GM19239 (cell line): ENCODE results near the gene HOGA1.
"Not testable (repeated sequence)": the region's sequence is repeated elsewhere in the genome, so short reads cannot be mapped to it uniquely, and the experiment has no call there.

ENCODE experiments used
- DNase-seq: peaks from one replicate; pipeline ENCODE4 v3.0.0; 2011; ENCODE audit warnings: low spot score; ENCODE audit not compliant: insufficient read length
- FAIRE-seq: peaks from 2 replicates; lab custom pipeline; 2011; peaks lifted over from hg19 to GRCh38; lab: Jason Lieb, UNC

HOGA1 gene

DNA sequence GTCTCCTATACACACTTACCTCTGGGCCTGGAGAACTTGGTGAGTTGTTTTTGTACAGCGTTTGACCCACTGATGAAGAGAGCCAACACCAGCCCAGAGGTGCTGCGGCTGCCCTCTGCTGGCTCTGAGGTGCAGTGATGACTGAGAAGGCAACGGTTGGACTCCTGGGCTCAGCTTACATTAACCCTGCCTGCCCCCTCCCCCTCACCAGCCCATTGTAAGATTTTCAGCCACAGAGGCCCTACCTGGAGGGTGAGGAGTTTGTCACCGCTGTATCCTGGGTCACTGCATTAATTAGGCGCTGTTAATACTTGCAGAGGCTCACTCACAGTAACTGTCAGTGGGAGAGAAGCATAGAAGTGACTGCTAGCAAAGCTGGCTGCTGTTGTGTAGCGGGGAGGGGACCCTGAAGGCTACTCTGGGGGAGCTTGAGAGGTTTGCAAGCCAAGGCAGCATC lies 30.6 kb upstream of the HOGA1 start:
- FAIRE-seq, result no peak
- no peak for DNase-seq

DNA sequence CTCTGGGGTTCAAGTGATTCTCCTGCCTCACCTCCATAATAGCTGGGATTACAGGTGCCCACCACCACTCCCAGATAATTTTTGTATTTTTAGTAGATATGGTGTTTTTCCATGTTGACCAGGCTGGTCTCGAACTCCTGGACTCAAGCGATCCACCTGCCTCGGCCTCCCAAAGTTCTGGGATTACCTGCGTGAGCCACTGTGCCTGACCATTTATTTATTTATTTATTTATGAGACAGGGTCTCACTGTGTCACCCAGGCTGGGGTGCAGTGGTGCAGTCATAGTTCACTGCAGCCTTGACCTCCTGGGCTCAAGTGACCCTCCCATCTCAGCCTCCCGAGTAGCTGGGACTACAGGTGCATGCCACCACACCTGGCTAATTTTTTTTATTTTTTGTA lies 29.9 kb upstream of the HOGA1 start:
- DNase-seq, FAIRE-seq: not testable (repeated sequence)

DNA sequence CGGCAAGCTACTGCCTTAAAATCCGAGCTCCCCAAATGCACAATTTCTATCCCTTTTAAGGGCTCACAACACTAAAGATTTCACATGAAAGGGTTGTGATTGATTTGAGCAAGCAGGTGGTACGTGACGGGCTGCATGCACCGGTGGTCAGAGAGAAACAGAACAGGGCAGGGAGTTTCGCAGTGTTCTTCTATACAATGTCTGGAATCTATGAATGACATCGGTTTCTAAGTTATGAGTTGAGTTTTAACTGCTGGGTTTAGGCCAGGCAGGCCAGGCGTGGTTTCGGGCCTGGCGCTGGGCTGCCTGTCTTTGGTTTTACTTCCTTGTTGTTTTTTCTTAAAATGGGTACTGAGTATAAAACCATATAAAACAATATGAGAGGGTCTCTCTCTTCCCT lies 28.6 kb upstream of the HOGA1 start:
- not testable (repeated sequence) for FAIRE-seq, DNase-seq

DNA sequence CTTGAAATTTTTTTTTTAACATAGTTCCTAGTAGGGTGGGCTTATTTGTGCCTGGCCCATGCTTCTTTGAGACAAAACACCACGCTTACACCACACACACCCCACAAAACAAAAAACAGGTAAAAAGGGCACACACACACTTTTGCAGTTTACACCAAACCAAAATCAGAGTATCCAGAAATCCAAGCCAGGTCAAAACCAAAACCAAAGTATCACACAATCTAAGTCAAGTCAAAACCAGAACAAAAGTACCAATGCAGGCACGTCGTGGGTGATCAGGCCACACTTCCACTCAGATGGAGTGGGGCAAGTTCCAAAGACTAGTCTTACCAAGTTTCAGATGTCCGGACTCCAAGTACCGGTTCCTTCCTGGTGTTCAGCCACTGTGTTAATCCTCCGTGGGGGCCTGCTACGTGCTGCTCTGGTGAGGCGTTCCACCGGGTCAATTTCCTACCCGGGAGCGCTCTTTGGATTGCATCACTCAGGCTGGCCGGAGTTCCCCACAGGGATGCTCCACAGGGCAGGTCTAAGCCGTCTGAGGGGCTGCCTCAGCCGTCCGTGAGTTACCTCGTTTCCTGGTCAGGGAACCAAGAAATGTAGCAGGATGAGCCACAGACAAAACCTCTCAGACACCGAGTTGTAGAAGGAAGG lies 23.3 kb upstream of the HOGA1 start:
- DNase-seq, FAIRE-seq: not testable (repeated sequence)

DNA sequence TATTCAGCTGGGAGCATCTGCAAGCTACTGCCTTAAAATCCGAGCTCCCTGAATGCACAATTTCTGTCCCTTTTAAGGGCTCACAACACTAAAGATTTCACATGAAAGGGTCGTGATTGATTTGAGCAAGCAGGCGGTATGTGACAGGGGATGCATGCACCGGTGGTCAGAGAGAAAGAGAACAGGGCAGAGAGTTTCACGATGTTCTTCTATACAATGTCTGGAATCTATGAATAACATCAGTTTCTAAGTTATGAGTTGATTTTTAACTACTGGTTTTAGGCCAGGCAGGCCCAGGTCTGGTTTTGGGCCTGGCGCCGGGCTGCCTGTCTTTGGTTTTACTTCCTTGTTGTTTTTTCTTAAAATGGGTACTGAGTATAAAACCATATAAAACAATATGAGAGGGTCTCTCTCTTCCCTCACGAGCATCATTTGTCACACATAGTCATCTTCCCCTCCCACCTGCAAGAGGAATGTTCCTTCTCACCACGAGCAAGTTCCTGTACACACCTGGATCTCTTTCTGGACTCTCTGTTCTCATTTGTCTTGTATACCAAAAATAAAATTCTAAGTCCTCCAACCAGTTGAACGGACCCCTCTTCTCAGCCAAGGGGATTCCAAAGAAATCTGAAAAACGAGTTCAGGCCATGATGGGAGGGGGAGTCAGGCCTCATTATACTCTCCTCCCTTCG lies 22.7 kb upstream of the HOGA1 start:
- DNase-seq, FAIRE-seq: not testable (repeated sequence)

GRCh38 chr10:97562329-97562728 lies 21.9 kb upstream of the HOGA1 start:
- not testable (repeated sequence) for DNase-seq, FAIRE-seq

DNA sequence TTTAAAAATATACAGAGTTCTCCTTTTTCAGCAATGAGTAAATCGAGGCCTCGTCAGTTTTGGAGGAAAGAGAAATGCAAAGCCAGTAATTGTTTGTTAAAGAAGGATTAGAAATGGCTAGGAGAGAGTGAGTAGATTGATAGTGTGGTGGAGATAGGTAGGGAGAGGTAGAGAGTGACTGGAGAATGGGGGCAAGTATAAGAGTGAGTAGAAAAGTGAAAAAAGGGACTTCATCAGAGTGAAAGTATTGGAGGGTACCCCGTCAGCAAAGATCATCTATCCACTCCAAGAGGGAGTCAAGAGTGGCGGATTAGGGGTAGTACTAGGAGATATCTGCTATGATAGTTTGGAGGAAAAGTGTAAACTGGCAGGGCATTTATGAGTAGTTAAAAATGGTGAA lies 20.9 kb upstream of the HOGA1 start:
- DNase-seq, result no peak
- no peak for FAIRE-seq

DNA sequence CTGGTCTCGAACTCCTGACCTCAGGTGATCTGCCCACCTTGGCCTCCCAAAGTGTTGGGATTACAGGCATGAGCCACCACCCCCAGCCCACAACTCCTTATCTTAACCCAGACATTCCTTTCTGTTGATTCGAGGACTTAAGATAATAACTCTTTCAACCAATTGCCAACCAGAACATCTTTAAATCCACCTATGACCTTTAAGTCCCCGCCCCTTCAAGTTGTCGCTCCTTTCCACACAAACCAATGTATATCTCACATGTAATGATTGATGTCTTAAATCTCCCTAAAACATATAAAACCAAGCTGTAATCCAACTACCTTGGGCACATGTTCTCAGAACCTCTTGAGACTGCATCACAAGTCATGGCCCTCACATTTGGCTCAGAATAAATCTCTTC lies 19.4 kb upstream of the HOGA1 start:
- DNase-seq, result no peak
- no peak for FAIRE-seq

DNA sequence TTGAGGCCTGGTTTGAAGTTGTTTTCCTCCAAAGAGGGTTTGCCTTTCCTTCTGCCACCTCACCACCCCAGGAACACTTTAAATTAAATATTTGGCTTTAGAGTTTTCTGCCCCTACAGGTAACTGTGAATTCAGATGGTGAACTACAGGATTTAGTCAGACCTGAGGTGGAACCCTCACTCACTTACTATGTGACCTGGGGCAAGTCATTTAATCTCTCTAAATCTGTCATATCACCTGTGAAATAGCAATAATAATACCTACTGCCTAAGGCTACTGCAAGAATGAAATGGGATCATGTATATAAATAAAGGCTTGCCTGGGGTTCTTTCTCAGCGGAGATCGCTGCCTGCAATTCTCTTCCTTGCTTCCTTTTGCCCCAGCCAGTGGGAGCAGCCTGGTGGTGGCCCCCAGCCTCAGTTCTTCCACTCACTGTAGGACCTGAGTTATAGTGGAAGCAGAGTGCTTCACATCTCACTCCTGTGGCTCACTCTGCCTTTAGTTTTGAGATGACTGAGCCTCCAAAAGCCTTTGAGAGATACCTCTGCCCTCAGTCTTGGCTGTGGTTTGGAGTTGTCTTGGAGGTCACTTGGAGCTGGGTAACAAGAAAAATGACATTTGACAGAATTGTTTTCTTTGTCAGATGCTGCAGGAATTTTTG lies 17.7 kb upstream of the HOGA1 start:
- no peak for FAIRE-seq
- DNase-seq, result no peak

DNA sequence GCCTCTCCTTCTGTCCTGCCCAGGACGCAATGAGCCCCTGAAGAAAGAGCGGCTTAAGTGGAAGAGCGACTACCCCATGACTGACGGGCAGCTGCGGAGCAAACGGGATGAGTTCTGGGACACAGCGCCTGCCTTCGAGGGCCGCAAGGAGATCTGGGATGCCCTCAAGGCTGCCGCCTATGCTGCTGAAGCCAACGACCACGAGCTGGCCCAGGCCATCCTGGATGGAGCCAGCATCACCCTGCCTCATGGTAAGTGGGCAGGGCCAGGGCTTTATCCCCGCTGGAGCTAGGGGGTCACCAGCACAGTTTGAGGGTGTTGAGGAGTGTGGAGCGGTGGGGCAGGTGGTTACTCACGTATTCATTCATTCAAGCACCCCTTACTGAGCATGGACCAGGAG lies 16.3 kb upstream of the HOGA1 start:
- DNase-seq (no peak), FAIRE-seq (no peak)

DNA sequence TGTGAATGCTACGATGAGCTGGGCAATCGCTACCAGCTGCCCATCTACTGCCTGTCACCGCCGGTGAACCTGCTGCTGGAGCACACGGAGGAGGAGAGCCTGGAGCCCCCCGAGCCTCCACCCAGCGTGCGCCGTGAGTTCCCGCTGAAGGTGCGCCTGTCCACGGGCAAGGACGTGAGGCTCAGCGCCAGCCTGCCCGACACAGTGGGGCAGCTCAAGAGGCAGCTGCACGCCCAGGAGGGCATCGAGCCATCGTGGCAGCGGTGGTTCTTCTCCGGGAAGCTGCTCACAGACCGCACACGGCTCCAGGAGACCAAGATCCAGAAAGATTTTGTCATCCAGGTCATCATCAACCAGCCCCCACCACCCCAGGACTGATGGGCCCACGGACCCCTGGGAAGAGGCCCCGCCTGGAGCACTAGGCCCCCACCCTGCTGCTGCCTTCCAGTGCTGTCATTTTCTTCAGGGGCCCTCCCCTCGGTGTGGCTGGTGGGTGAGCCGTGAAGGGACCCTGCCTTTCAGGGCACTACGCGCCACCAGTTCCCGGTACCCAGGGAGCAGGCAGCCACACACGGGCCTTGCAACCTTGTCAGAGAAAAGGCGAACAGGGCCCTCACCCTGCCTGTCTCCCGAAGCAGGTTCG lies 13.9 kb upstream of the HOGA1 start:
- FAIRE-seq (no peak), DNase-seq (no peak)

DNA sequence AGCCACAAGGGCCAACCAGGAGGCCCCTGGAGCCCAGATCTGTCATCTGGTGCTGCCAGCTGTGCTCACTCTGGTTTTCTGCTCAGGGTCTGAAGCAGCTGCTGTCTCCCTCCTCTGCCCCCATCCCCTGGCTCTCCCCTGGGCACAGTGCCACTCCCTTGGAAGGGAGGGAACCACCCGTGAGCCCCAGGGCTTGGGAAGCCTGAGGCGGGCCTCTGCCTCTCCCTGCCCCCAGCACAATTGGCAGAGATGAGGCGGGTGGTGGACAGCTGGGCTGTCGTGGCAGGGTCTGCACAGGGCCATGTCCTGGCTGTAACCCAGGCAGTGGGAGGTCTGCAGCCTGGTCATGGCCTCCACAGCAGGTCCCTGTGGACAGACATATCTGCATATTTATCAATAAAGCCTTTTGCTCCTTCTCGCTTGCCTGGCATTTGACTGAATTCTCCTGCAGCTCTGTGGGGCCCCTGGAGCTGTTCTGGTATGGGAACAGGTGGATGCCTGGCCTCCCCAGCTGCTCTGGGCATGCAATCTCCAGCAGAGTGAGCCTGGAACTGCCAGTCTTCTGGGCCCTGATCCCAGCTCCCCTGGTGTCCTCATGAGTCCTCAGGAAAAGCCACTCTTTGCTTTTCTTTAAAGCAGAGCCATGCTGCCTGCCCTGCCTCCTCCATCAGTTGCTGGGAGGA lies 13.3 kb upstream of the HOGA1 start:
- DNase-seq, result no peak
- FAIRE-seq, result no peak

GRCh38 chr10:97571622-97572021 lies 12.6 kb upstream of the HOGA1 start:
- no peak for FAIRE-seq
- DNase-seq, result no peak

DNA sequence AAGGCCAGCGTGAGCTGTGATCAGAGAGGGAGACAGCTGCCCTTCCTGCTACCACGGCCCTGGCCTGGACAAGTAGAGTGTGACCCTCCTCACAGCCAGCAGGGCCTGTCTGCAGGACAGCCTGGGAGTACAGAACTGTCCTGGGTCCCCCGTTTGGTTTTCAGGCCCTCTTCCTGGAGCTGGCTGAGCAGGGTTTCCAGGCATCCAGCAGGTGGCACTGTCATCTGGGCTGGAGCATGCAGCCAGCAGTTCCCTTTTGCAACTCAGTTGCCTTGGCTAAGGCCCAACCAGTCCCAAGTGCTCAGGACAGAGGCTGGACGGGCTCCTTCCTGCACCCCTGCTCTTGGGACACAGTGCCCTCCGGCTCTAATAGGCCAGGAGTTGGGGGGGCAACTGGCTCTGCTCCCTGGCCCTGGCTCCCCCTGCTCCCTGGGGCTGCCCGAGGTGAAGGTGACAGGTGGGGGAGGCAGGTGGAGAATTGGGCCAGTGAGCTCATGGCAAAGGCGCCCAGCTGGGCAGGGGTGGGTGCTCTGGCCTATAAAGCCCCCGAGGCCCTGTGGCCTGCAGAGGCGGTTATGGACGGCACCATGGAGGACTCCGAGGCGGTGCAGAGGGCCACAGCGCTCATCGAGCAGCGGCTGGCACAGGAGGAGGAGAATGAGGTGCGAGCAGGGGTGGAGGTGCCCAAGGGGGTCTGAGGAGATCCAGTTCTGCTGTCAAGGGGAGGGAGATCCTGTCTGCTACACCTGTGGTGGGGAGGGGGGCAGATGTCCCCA lies 11.8 kb upstream of the HOGA1 start, which contains the start of gene ANKRD2:
TSS of gene ANKRD2 (plus strand) at position 566 of the 776 bp plus-strand sequence. CDS start at position 576, 10 bp downstream.
- peak; percentile 93 for FAIRE-seq
- peak; percentile 79 for DNase-seq

DNA sequence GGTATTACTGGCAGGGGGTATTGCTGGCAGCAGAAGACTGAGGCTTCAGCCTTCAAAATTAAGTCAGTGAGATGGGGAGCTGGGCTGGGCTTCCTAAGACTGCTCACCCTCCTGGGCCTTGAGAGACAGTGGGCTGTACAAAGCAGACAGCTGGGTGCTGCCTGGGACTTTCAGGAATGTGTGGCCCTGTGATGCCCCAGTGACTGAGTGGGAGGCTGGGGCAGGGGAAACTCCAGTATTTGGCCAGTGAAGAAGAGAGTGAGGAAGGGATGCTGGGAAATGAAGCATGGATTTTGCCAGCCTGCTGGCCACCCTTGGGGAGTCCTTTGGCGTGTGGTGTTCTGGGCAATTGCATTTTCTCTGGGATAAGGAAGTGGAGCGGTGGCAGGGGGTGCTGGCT lies 11.2 kb upstream of the HOGA1 start:
- DNase-seq (no peak), FAIRE-seq (no peak)

GRCh38 chr10:97573672-97574071 lies 10.5 kb upstream of the HOGA1 start:
- no peak for FAIRE-seq

DNA sequence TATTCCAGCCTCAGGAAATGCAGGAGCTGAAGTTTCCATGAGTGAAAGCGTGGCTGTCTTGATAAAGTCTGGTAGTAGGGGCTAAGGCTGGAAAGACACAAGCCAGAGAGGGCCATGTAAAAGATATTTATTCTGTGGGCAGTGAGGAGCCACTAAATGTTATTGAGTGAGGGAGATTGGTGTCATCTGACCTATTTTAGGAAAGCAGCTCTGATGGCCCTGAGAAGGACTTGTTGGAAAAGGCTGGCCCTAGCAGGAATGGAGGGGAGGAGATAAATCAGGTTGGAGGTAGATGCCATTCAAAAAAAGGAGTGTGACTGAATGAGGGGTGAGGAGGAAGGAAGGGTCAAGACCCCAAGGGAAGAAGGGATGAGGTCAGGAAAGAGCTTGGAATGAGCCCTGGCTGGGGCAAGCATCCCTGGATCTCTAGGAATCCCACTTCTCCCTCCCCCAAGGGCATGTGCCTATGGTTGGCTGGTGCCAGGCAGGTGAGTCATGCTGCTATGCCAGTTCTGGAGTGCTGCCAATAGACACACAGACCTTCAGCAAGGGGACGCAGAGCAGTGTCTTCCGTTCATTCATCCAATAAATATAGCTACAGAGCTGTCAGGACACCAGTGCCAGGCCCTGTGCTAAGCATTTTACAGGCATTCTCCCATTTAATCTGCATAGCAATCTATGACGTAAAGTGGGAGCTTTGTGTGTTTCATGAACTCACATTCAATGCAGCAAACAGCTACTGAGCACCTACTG lies 9.6 kb upstream of the HOGA1 start:
- DNase-seq (no peak), FAIRE-seq (no peak)

More at GRCh38 chr10:97573672-97574071, 10.5 kb upstream of the HOGA1 start:
- no peak for DNase-seq

DNA sequence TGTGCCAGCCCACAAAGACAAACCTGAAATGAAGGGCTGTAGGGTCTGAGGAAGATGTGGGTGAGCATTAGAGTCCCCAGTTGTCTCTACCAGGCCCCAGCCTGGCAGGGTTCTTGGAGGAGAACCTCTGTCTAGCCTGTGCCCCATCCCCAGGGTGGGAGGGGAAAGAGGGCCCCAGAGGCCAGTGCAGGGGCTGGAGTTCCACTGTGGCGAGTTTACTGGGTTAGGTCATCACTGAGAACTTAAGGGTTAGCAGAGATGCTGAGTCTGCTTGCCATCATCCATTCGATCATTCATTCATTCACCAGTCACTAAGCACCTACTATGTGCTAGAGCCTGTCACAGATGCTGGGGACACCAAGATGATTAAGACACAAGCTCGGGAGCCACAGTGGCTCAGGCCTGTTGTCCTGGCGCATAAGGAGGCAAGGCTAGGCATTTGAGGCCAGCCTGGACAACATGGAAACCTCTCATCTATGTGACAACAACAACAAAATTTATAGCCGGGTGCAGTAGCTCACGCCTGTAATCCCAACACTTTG lies 9.0 kb upstream of the HOGA1 start:
- no peak for FAIRE-seq
- no peak for DNase-seq
